HEK293T (cell line): Measurements from ENCODE around the gene CLEC16A.

Experiments
- ARNT ChIP-seq: fragments of 450-650 bp; IDR thresholded peaks from 2 replicates; pipeline ENCODE4 v1.6.1; 2017; ENCODE audit warnings: mild to moderate bottlenecking
- FOXM1 ChIP-seq: fragments of 450-650 bp; IDR thresholded peaks from 2 replicates; pipeline ENCODE4 v1.6.1; 2017; ENCODE audit warnings: mild to moderate bottlenecking, borderline replicate concordance
- SUZ12 ChIP-seq: fragments of 450-650 bp; IDR thresholded peaks from 2 replicates; pipeline ENCODE4 v1.6.1; 2016; ENCODE audit warnings: mild to moderate bottlenecking

DNA sequence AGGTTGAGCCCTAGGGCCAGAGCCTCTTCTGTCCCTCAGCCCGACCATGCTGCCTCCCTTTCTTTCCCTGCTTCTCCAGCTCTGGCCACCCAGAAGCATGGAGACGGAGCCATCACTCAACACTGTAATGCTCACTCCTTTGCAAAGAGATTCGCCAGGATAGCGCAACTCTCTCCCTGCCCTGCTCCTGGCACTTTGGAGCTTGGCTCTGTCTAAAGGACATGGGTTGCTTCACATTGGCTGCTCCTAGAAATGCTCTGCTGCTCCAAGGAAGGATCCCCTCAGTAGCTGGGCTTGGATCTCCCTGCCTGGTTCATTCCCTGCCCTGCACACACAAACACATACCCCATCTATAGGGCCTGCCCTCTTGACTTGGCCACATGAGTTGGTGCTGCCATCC is 76.0 kb downstream of the CLEC16A start:
- TF ChIP-seq FOXM1 (no peak), SUZ12 (no peak), ARNT (no peak)
